HG03354 (cell line): Measurements from ENCODE around the gene GPR146.

Experiments
- ATAC-seq: cut with Tn5 transposase; IDR thresholded peaks from one replicate; pipeline ENCODE4 v1.9.1; 2021; ENCODE audit warnings: mild to moderate bottlenecking; ENCODE audit not compliant: unreplicated experiment, poor library complexity, severe bottlenecking

Gene GPR146

DNA sequence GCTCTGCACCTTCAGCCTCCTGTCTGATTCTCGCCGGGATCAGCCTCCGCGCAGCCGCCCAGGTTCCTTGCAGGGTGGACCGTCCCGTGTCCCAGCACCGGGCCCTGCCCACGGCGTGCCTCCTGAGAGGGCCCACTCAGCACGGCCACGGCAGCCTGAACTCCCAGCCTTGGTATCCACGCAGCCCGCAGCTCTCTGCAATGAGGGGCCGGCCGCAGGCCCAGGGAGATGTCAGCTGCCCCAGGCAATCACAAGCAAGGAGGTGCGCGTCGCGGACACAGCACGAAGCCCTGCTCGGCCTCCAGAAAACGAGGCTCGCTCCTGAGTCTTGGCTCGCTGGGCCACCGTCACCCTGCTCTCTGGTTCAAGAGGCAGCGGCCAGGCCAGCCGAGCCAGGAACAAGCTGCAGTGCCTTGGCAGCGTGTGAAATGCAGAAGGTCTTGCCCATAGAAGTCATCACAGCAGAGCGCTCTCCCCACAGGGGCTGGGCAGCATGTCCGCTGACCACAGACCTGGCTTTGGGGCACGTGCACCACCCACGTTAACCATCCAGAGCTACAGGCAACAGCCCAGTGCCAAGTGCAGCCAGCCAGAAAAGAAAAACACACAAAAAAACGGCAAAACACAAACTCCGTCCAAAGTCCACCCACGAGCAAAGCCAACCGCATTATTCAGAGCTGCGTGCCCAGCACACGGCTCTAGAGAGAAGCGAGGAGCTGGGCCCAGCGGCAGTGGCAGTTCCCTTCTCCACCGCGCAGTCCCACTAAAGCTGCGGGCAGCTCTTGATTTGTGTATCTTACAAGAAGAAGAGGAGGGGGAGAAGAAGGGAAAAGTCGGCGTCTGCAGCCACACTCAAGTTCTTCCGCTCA is 57.5 kb downstream of the GPR146 start:
- no peak for ATAC-seq

DNA sequence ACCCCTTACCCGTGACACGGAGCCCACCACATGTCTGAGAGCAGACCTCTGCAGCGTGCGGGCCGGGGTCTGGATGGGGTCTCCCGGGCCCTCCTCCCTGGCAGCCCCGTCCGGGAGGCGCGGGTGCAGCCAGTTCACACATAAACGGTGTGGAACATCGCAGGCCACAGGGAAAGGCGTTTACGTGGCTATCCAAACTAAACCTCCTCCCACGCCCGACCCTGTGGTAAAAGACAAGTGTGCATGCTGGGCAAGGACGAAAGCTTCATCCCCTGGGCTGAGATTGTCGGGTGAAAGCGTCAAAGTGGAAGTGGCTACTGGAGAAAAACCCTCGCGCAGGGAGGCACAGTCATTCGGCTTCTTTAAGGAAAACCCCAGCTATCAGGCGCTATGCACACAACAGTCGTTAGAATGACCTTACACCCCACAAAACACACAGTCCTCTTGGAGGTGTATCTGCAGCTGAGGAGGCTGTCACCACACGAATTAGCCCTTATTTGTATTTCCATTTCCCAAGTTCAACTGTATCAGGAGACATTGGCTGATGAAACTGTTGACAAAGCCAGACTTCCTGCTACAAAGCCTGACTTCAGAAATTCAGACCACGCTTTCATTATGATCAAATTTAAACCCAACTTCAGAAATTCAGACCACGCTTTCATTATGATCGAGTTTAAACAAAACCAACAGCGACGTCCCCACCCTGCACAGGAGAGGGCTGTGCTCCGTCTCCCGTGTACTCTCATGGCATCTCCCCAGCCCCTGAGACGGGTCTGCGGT is 58.9 kb downstream of the GPR146 start:
- peak; percentile 37 for ATAC-seq

GRCh38 chr7:1103789-1104515 is 59.6 kb downstream of the GPR146 start:
- ATAC-seq: no peak

DNA sequence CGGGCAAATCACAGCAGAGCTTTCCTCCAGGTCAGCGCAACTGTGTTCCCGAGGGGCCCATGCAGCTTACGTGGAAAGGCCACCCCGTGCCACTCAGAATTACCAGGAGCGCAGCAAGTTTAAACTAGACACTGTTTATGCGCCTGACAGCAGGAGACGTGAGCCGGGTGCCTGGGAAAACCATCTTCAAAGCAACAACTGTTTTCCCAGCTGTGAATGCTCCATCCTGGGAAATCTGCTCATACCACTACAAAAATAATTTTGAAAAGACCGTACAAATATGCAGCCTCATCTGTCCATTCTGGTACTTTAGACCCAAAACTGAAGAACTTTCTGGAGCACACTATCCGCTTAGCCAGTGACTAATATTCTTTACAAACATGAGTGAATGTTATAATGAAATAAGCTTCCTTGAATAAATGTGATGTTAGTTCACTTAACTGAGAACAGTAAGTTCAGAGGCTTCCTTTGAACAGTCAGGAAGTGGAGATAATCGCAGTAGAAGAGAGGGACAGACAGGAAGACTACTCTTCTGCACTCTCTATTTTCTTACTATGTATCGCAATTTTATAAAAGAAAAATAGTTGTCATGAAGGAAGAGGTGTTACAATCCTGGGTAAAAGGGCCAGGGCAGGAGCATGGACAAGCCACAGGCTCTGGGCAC is 60.3 kb downstream of the GPR146 start:
- no peak for ATAC-seq

GRCh38 chr7:1105189-1105588 is 60.8 kb downstream of the GPR146 start:
- peak; percentile 57 for ATAC-seq

DNA sequence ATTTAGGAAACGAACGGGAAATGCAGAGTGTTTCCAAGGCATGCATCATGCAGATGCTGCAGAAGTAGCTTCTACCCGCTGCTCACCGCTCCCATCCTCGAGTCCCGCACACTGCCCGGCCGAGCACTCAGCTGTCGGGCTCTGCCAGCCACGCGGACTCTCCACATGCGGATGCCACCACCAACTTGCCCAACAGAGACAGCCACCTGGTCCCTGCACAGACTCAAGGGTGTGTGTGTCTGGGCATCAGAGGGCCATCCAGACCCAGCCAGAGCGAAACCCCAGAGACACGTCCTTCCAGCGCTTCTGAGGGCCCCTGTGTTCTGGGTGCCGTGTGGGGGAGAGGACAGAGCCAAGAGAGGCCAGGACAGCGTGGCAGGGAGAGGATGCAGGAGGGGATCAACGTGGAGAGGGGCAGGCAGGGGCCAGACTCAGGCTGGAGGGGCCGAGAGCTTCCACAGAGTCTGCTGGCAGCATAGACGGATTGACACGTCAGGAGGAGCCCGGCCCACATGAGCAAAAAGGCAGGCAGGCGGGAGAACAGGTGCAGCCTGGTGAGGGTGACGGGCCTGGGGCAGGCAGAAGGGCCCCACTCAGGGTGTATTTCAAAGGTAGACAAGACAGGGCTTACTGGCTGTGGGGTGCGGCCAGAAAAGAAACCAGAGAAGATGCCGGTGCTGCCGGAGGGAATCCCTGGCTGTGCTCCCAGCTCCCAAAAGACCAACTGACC is 61.9 kb downstream of the GPR146 start:
- no peak for ATAC-seq

DNA sequence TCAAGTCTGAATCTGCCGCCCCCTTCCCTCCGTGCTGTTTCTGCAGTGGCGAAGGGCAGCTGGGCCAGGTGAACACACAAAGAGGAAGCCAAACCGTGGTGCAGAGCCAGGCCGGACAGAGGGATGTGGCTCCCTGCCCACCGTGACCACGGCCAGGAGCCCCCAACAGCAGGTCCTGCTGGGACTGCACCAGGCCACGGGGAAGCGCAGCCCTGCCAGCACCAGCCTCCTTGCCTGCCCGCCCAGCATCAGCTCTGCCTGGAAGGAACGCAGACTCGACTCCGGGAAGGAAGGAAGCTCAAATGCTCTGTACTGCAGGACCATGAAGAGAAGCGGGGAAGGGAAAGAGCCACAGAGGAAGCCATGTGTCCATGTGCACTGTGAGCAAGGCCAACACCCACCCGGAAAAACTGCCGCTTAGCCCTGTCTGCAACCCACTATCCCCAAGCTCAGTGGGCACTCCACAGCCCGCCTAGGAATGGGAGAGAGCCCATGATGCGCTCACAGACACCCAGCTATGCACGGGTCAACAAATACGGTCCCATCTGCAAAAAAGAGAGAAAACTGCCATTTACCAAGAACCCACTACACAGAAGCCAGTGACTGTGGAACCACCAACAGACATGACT is 62.6 kb downstream of the GPR146 start:
- no peak for ATAC-seq

GRCh38 chr7:1108264-1108920 is 64.0 kb downstream of the GPR146 start:
- ATAC-seq: no peak
